ENCODE measurements around the gene ANKRD37.
A peak's percentile ranks its signal among the peaks of the same experiment; 100 is the strongest.

The ANKRD37 gene

GRCh38 chr4:185380320-185380719, 16.3 kb upstream of the ANKRD37 start:
- H3K27ac ChIP-seq, result no peak overlapping the region
- TF ChIP-seq, protein P1, sequence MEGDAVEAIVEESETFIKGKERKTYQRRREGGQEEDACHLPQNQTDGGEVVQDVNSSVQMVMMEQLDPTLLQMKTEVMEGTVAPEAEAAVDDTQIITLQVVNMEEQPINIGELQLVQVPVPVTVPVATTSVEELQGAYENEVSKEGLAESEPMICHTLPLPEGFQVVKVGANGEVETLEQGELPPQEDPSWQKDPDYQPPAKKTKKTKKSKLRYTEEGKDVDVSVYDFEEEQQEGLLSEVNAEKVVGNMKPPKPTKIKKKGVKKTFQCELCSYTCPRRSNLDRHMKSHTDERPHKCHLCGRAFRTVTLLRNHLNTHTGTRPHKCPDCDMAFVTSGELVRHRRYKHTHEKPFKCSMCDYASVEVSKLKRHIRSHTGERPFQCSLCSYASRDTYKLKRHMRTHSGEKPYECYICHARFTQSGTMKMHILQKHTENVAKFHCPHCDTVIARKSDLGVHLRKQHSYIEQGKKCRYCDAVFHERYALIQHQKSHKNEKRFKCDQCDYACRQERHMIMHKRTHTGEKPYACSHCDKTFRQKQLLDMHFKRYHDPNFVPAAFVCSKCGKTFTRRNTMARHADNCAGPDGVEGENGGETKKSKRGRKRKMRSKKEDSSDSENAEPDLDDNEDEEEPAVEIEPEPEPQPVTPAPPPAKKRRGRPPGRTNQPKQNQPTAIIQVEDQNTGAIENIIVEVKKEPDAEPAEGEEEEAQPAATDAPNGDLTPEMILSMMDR (IDR thresholded peaks at IDR 0.05), result no peak
- TF ChIP-seq ZFX (IDR thresholded peaks at IDR 0.05; ENCODE audit: borderline replicate concordance), result no peak

- no peak for TF ChIP-seq ZFX (IDR thresholded peaks at IDR 0.05; ENCODE audit: borderline replicate concordance)
- TF ChIP-seq, protein P1 (IDR thresholded peaks at IDR 0.05), result no peak
Observed at GRCh38 chr4:185381288-185382196, 15.1 kb upstream of the ANKRD37 start.

GRCh38 chr4:185382754-185383153, 13.9 kb upstream of the ANKRD37 start:
- TF ChIP-seq, protein P1 (IDR thresholded peaks at IDR 0.05), result no peak
- no peak for TF ChIP-seq ZFX (IDR thresholded peaks at IDR 0.05; ENCODE audit: borderline replicate concordance)
- peak overlapping the region; percentile 72; the same call in 1 of the 2 replicates for H3K27ac ChIP-seq

More at GRCh38 chr4:185381288-185382196, 15.1 kb upstream of the ANKRD37 start:
- no peak overlapping the region for H3K27ac ChIP-seq

DNA sequence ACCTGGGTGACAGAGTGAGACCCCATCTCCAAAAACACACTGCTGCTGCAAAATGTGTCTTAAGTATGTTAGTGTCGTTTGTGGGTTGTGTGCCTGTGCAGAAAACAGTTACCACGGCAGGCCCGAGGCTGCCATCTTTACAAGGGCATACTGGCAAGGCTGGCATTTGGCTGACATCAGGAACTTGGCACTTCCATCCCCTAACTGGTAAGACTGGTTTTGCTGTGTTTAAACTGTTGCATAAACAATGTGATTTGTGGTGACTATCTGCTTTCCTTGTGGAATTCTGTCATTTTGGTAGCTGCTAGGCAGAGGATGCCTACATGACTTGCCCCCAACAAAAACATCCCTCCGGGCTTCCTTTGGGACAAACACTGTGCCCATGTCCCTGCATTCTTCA, 13.2 kb upstream of the ANKRD37 start:
- no peak for TF ChIP-seq ZFX (IDR thresholded peaks at IDR 0.05; ENCODE audit: borderline replicate concordance)
- TF ChIP-seq, protein P1 (IDR thresholded peaks at IDR 0.05), result no peak

GRCh38 chr4:185384061-185384460, 12.6 kb upstream of the ANKRD37 start:
- TF ChIP-seq ZFX (IDR thresholded peaks at IDR 0.05; ENCODE audit: borderline replicate concordance), result no peak
- TF ChIP-seq, protein P1 (IDR thresholded peaks at IDR 0.05), result no peak
- H3K27ac ChIP-seq, result peak overlapping the region; percentile 72

More for the DNA sequence above, 13.2 kb upstream of the ANKRD37 start:
- H3K27ac ChIP-seq, result peak overlapping the region; percentile 72

DNA sequence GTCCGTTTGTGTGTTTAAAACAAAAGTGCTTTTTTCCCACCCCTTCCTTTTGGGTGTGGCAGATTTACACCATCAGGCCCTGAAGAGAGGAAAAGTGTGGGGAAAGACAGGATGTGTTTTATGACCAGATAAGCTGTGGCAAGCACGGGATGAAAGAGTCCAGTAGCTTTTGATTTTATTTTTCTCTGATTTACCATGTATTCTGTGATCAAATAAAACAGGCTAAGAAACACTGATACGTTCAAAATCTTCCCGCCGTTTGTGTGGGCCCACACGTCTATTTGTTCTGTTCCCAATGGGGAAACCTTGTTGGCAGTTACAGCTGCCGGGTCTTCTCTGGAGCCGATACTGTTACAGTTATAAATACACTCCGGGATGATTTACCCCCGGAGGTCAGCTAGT, 11.7 kb upstream of the ANKRD37 start:
- TF ChIP-seq ZFX (IDR thresholded peaks at IDR 0.05; ENCODE audit: borderline replicate concordance), result no peak
- TF ChIP-seq, protein P1 (IDR thresholded peaks at IDR 0.05), result no peak
- no peak overlapping the region for H3K27ac ChIP-seq

DNA sequence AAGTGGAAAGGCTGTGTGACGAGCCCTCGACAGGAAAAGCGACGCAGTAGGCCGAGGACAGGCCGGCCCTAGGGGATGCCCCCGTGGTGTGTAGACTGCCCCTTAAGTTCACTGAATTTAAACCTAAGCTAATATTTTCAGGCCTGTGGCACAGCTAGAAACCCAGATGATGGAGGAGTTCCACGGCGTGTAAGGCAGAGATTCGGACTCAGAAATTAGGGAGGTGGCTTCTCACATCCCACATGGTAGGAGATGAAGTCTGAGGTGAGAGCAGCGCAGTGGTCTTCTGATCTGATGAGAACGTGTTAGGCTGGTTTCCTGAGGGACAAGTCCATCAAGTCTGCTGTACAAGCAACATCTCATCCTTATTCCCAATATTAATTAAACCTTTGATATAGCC, 8.7 kb upstream of the ANKRD37 start:
- TF ChIP-seq, protein P1 (IDR thresholded peaks at IDR 0.05), result no peak
- no peak for TF ChIP-seq ZFX (IDR thresholded peaks at IDR 0.05; ENCODE audit: borderline replicate concordance)
- H3K27ac ChIP-seq, result no peak overlapping the region

Measured in 22Rv1 (cell line).